Measurements from ENCODE around the gene CNEP1R1.

Gene CNEP1R1

GRCh38 chr16:50079397-50080140 lies 54.5 kb downstream of the CNEP1R1 start:
- Histone ChIP-seq H3K79me2 (ENCODE audit: insufficient read depth, low read depth) (no peaks in the 10 kb centered on the region), H3K4me2 (no peak overlapping the region), H3K27ac (no peak overlapping the region), H3K4me1 (ENCODE audit: low read depth, poor library complexity, severe bottlenecking) (peaks cover 6% of the 10 kb centered on the region), H3K36me3 (ENCODE audit: insufficient read depth) (peaks cover 11% of the 10 kb centered on the region), H3K27me3 (ENCODE audit: insufficient read depth, low read depth) (no peaks in the 10 kb centered on the region), H2AFZ (ENCODE audit: low read depth) (no peak overlapping the region), H4K20me1 (ENCODE audit: insufficient read depth) (no peaks in the 10 kb centered on the region), H3K9ac (no peak overlapping the region), H3K4me3 (IDR thresholded peaks at IDR 0.05; ENCODE audit: insufficient read depth, low read depth, low read length) (no peak overlapping the region)
- no peak for TF ChIP-seq CTCF (conservative IDR thresholded peaks at IDR 0.05; ENCODE audit: low read depth, low read length)

GRCh38 chr16:50081428-50082018 lies 56.5 kb downstream of the CNEP1R1 start:
- Histone ChIP-seq H3K36me3 (ENCODE audit: insufficient read depth) (peaks cover 17% of the 10 kb centered on the region), H4K20me1 (ENCODE audit: insufficient read depth) (no peaks in the 10 kb centered on the region), H3K4me1 (ENCODE audit: low read depth, poor library complexity, severe bottlenecking) (peaks cover 6% of the 10 kb centered on the region), H3K4me3 (IDR thresholded peaks at IDR 0.05; ENCODE audit: insufficient read depth, low read depth, low read length) (no peak overlapping the region), H3K27me3 (ENCODE audit: insufficient read depth, low read depth) (no peaks in the 10 kb centered on the region), H3K4me2 (no peak overlapping the region), H3K79me2 (ENCODE audit: insufficient read depth, low read depth) (no peaks in the 10 kb centered on the region), H3K9ac (no peak overlapping the region), H3K27ac (no peak overlapping the region), H2AFZ (ENCODE audit: low read depth) (no peak overlapping the region)
- TF ChIP-seq CTCF (conservative IDR thresholded peaks at IDR 0.05; ENCODE audit: low read depth, low read length) = no peak

GRCh38 chr16:50083996-50084395 lies 59.0 kb downstream of the CNEP1R1 start:
- H3K4me1 ChIP-seq (ENCODE audit: low read depth, poor library complexity, severe bottlenecking) = no peaks in the 10 kb centered on the region
- H3K79me2 ChIP-seq (ENCODE audit: insufficient read depth, low read depth) = no peaks in the 10 kb centered on the region
- no peaks in the 10 kb centered on the region for H3K27me3 ChIP-seq (ENCODE audit: insufficient read depth, low read depth)
- no peak overlapping the region for H3K9ac ChIP-seq
- TF ChIP-seq CTCF (conservative IDR thresholded peaks at IDR 0.05; ENCODE audit: low read depth, low read length) = no peak
- no peaks in the 10 kb centered on the region for H4K20me1 ChIP-seq (ENCODE audit: insufficient read depth)
- no peak overlapping the region for H3K27ac ChIP-seq
- H2AFZ ChIP-seq (ENCODE audit: low read depth) = no peak overlapping the region
- H3K4me2 ChIP-seq = no peak overlapping the region
- H3K4me3 ChIP-seq (IDR thresholded peaks at IDR 0.05; ENCODE audit: insufficient read depth, low read depth, low read length) = no peak overlapping the region
- peaks cover 10% of the 10 kb centered on the region; the same call in 1 of the 2 replicates for H3K36me3 ChIP-seq (ENCODE audit: insufficient read depth)

- Histone ChIP-seq H4K20me1 (ENCODE audit: insufficient read depth) (no peaks in the 10 kb centered on the region), H2AFZ (ENCODE audit: low read depth) (no peak overlapping the region), H3K27ac (no peak overlapping the region), H3K4me2 (no peak overlapping the region), H3K9ac (no peak overlapping the region), H3K4me1 (ENCODE audit: low read depth, poor library complexity, severe bottlenecking) (no peaks in the 10 kb centered on the region), H3K4me3 (IDR thresholded peaks at IDR 0.05; ENCODE audit: insufficient read depth, low read depth, low read length) (no peak overlapping the region), H3K36me3 (ENCODE audit: insufficient read depth) (peaks cover 6% of the 10 kb centered on the region; the same call in 1 of the 2 replicates), H3K79me2 (ENCODE audit: insufficient read depth, low read depth) (no peaks in the 10 kb centered on the region), H3K27me3 (ENCODE audit: insufficient read depth, low read depth) (no peaks in the 10 kb centered on the region)
- no peak for TF ChIP-seq CTCF (conservative IDR thresholded peaks at IDR 0.05; ENCODE audit: low read depth, low read length)
These were observed 61.2 kb downstream of the CNEP1R1 start for GRCh38 chr16:50086176-50086575.

Measured in KMS-11 (cell line).